Kidney (tissue), 14 donors: ENCODE results near the gene EZH1. TPM values are rescaled to one million over a fixed set of nuclear protein-coding genes. Genes with fewer than 3 reads are reported as not detected.

ENCODE experiments used
- DNase-seq, 5 donors: peaks; one replicate each; pipeline ENCODE4 v3.0.0-alpha.2; 2013 to 2020
- FAIRE-seq: peaks from 2 replicates; lab custom pipeline; 2012; peaks lifted over from hg19 to GRCh38; lab: Jason Lieb, UNC
- H3K27ac ChIP-seq, 2 donors: one replicate each; pipeline ENCODE4 v1.7.0; 2013; ENCODE audit warnings: low read depth in 2 of 2, low read length in 2 of 2, inconsistent platforms in 1 of 2
- H3K27me3 ChIP-seq: one replicate; pipeline ENCODE4 v1.7.1; 2013; ENCODE audit warnings: low read length, inconsistent platforms; ENCODE audit not compliant: control insufficient read depth, insufficient read depth
- H3K36me3 ChIP-seq, 3 donors: one replicate each; pipeline versions ENCODE4 v1.7.0 to v1.7.1; 2013; ENCODE audit warnings: low read length in 3 of 3, control low read depth in 1 of 3, inconsistent platforms in 1 of 3; ENCODE audit not compliant: insufficient read depth in 3 of 3, control insufficient read depth in 2 of 3
- H3K4me1 ChIP-seq, 3 donors: one replicate each; pipeline versions ENCODE4 v1.7.0 to v1.7.1; 2013; ENCODE audit warnings: low read length in 3 of 3, inconsistent platforms in 1 of 3, low read depth in 1 of 3; ENCODE audit not compliant: control insufficient read depth in 2 of 3, insufficient read depth in 2 of 3
- H3K4me3 ChIP-seq, 3 donors: one replicate each; pipeline versions ENCODE4 v1.7.0 to v1.8.1; 2013; ENCODE audit warnings: low read length in 3 of 3, control low read depth in 1 of 3, inconsistent platforms in 1 of 3
- H3K9ac ChIP-seq, 3 donors: one replicate each; pipeline versions ENCODE4 v1.7.0 to v1.7.1; 2013; ENCODE audit warnings: low read length in 3 of 3, control low read depth in 1 of 3, inconsistent platforms in 1 of 3
- H3K9me3 ChIP-seq, 3 donors: one replicate each; pipeline versions ENCODE4 v1.7.0 to v1.7.1; 2013; ENCODE audit warnings: low read length in 3 of 3, control low read depth in 1 of 3, inconsistent platforms in 1 of 3; ENCODE audit not compliant: control insufficient read depth in 2 of 3, insufficient read depth in 1 of 3
- intact Hi-C: fragments of 100-400 bp; cut with DNase I; formaldehyde crosslinking; loops from one replicate; pipeline ENCODE4 v1.11.1; 2022
- polyA plus RNA-seq: library from polyadenylated mRNA; stranded (reverse); fragments of 350-450 nt; fragmentation: Illumina TruSeq; extraction: RNeasy Lipid Tissue Mini Kit (QIAGEN cat#74804); gene quantifications from one replicate; pipeline ENCODE4 v1.2.3, GENCODE V29; 2014; ENCODE audit warnings: low read depth, low replicate concordance; ENCODE audit not compliant: insufficient read depth
- total RNA-seq: library from RNA; stranded (reverse); fragmentation: NEBNext Ultra II Directional; extraction: Animal tissue kit (Norgen Biotek cat#: 25700); gene quantifications from one replicate; pipeline ENCODE4 v1.2.1, GENCODE V29; 2021
- TF ChIP-seq, protein P1 (sequence below): IDR thresholded peaks from 3 replicates; pipeline ENCODE4 v1.5.1; 2012; ENCODE audit warnings: mild to moderate bottlenecking, moderate library complexity, borderline replicate concordance; ENCODE audit not compliant: insufficient read depth; ENCODE audit errors: extremely low read depth
- donor health status: control.
- donor health status: control.
- donor health status: control.
- donor health status: control.
- donor health status: control.
- donor health status: DM: yes; HTN: yes; CAD: no.
- donor health status: Normal renal cell carcinoma (clear cell type).

Gene EZH1
- total and polyA plus RNA-seq, 2 donors from 2014 or later: 20.8 to 59.2 TPM

DNA sequence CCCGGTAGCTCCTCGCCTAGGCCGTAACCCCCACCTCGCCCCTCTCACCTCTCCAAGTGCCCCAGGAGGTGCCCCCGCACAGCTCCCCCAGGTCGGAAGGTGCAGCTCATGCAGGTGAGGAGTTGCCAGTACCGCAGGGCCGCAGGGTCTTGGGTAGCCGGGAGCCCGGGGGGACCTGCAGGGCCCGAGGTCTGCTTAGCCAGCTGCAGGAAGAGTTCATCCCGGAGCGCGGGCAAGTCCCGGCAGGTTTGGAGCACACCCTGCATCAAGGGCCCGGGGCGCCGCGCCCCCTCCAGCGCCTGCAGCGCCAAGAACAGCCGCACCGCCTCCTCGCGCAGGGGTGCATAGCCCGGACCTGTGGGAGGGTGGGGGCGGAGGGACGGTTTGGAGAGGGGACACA is 72.8 kb downstream of the EZH1 start:
- no peak for FAIRE-seq
- Histone ChIP-seq H3K4me1 (peaks cover 0 to 24% (median 12%) of the 10 kb centered on the region in 3 donors), H3K9ac (no peak overlapping the region), H3K36me3 (peaks cover 0 to 38% (median 4%) of the 10 kb centered on the region in 3 donors), H3K9me3 (no peaks in the 10 kb centered on the region), H3K27me3 (no peaks in the 10 kb centered on the region), H3K4me3 (no peak overlapping the region), H3K27ac (no peak overlapping the region)
- TF ChIP-seq, protein P1, sequence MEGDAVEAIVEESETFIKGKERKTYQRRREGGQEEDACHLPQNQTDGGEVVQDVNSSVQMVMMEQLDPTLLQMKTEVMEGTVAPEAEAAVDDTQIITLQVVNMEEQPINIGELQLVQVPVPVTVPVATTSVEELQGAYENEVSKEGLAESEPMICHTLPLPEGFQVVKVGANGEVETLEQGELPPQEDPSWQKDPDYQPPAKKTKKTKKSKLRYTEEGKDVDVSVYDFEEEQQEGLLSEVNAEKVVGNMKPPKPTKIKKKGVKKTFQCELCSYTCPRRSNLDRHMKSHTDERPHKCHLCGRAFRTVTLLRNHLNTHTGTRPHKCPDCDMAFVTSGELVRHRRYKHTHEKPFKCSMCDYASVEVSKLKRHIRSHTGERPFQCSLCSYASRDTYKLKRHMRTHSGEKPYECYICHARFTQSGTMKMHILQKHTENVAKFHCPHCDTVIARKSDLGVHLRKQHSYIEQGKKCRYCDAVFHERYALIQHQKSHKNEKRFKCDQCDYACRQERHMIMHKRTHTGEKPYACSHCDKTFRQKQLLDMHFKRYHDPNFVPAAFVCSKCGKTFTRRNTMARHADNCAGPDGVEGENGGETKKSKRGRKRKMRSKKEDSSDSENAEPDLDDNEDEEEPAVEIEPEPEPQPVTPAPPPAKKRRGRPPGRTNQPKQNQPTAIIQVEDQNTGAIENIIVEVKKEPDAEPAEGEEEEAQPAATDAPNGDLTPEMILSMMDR: no peak
- peak in 2 of 5 donors; percentile 58 to 78 for DNase-seq
- intact Hi-C loops: no loop called here

DNA sequence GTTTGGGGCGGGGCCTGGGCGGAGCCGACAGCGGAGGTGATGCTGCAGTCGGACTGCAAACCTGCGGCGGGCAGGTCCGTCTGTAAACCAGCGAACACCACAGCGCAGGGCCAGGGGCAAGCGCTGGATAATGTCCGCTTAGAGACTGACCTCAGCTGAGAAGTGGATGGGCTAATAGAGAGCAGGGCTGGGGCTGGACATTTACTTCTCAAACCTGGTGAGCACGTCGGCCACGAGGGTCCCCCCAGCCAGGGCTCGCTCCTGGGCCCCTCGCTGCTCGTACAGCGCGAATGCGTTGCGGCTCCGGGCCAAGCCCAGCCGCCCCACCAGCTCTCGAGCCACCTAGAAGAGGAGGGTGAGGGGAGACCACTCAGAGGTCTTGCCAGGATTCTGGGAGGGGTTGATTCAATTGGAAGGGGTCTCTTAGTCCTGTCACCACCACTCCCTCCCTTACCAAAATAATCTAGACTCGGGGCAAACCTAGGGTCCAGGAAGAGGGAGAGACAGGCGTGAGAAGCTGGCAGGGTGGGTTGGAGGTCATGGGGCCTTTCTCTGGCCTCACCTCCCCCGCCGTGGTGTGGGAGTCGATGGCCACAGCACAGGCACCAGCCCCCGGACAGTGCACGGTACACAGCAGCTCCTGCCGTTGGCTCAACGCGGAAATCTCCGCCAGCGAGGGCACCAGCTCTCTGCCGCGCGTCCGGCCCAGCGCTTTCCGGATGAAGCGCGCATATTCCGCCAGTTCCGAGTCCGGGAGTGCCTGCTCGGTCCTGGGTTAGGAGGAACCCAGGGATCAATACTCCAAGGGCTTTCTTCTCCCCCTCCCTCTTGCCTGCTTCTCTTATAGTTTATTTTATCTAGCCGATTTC is 73.8 kb downstream of the EZH1 start:
- peaks cover 0 to 48% (median 8%) of the 10 kb centered on the region in 3 donors for H3K36me3 ChIP-seq
- peaks cover 0 to 30% (median 13%) of the 10 kb centered on the region in 3 donors for H3K4me1 ChIP-seq
- no peak overlapping the region for H3K4me3 ChIP-seq

DNA sequence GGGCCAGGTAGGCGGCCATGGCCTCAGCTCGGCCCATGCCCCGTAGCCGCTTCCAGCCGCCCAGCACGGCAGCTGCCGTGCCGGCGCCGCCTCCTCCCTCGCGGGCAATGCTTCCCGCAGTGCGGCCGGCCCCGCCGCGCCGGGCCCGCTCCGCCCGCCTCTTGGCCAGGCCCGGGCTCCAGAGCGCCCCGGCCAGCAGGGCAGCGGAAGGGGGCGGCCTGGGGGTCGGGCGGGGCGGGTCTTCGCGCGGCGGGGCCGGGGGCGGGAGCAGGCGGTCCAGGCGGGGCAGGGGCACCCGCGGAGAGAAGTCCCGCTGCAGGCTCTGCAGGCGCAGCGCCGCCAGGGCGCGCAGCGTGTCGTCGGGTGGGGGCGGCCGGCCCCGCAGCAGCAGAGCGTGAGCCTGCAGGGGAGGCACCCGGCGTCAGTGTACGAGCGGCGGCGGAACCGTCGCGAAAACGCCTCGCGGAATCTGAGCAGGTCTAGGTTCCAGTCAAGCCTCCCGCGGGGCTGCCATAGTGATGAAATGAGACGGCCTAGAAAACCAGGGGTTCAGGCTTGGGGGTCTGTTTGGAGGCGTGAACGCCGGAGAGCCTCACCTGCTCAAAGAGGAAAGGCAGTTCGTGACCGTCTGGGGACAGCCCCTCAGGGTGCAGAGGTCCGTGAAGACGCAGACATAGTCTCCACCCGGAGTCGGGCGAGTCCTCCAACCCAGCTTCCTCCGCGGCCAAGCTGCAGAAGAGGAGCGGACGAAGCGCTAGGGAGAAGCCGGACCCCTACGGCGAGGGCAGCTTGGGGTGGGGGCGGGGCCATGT is 74.7 kb downstream of the EZH1 start:
- TF ChIP-seq, protein P1: no peak
- no peak overlapping the region for H3K4me3 ChIP-seq
- peaks cover 0 to 48% (median 8%) of the 10 kb centered on the region in 3 donors for H3K36me3 ChIP-seq
- FAIRE-seq: no peak
- H3K27me3 ChIP-seq: no peaks in the 10 kb centered on the region
- H3K27ac ChIP-seq: no peak overlapping the region
- H3K9me3 ChIP-seq: no peaks in the 10 kb centered on the region
- no peak overlapping the region for H3K9ac ChIP-seq
- H3K4me1 ChIP-seq: peaks cover 0 to 24% (median 13%) of the 10 kb centered on the region in 3 donors
- intact Hi-C loops: no loop called here
- peak in 4 of 5 donors; percentile 60 to 86 (median 71) for DNase-seq

More for the DNA sequence above, 73.8 kb downstream of the EZH1 start:
- FAIRE-seq (no peak), DNase-seq (peak in 1 of 5 donors; percentile 60)
- TF ChIP-seq, protein P1: no peak
- Histone ChIP-seq H3K27ac (no peak overlapping the region), H3K9ac (no peak overlapping the region), H3K9me3 (no peaks in the 10 kb centered on the region), H3K27me3 (no peaks in the 10 kb centered on the region)
- intact Hi-C loops: no loop called here
